WTC11 (cell line): ENCODE measurements around the gene MBNL1. TPM values are rescaled to one million over a fixed set of nuclear protein-coding genes. Genes with fewer than 3 reads are reported as not detected.

Experiments
- ATAC-seq: fragments of 200-7000 bp; cut with Tn5 transposase; 2 replicates; pipeline ENCODE4 v1.10.0; 2021; ENCODE audit warnings: mild to moderate bottlenecking, moderate library complexity
- CTCF ChIA-PET: fragments of 300-600 bp; sonication (Branson Sonifier 250); formaldehyde crosslinking; loops from one replicate; lab custom pipeline; 2021; ENCODE audit warnings: antibody characterized with exemption; lab: Charles Lee
- POLR2A ChIA-PET: fragments of 350-600 bp; sonication (Branson Sonifier 250); formaldehyde crosslinking; loops from one replicate; lab custom pipeline; 2021; ENCODE audit warnings: antibody characterized with exemption; lab: Charles Lee
- DNase-seq: peaks from one replicate; pipeline ENCODE4 v3.0.0; 2021; ENCODE audit warnings: low spot score
- H3K27ac Mint-ChIP-seq: 2 replicates; pipeline ENCODE4 v1.8.0; 2021; ENCODE audit warnings: mixed read lengths
- H3K27me3 Mint-ChIP-seq: 2 replicates; pipeline ENCODE4 v1.8.0; 2021; ENCODE audit warnings: low read depth, mild to moderate bottlenecking, moderate library complexity, mixed read lengths
- H3K36me3 Mint-ChIP-seq: 2 replicates; pipeline ENCODE4 v1.8.0; 2021; ENCODE audit warnings: mixed read lengths
- H3K4me1 Mint-ChIP-seq: 2 replicates; pipeline ENCODE4 v1.8.0; 2022; ENCODE audit warnings: mixed read lengths
- H3K4me3 Mint-ChIP-seq: 2 replicates; pipeline ENCODE4 v1.8.0; 2021; ENCODE audit warnings: mild to moderate bottlenecking, moderate library complexity, mixed read lengths
- H3K9me3 Mint-ChIP-seq: 2 replicates; pipeline ENCODE4 v1.8.0; 2021; ENCODE audit warnings: mixed read lengths
- CBFB ChIP-seq: sonication (generic); formaldehyde crosslinking; IDR thresholded peaks from 2 replicates; pipeline ENCODE4 v1.8.1; 2022; ENCODE audit warnings: mild to moderate bottlenecking, low read depth, missing genetic modification reagents
- ESRRA ChIP-seq: sonication (generic); formaldehyde crosslinking; IDR thresholded peaks from 2 replicates; pipeline ENCODE4 v1.8.1; 2022; ENCODE audit warnings: mild to moderate bottlenecking, missing genetic modification reagents, borderline replicate concordance
- ETV6 ChIP-seq: sonication (generic); formaldehyde crosslinking; IDR thresholded peaks from 2 replicates; pipeline ENCODE4 v1.8.1; 2022; ENCODE audit warnings: mild to moderate bottlenecking, missing genetic modification reagents
- FOXP1 ChIP-seq: sonication (generic); formaldehyde crosslinking; IDR thresholded peaks from 2 replicates; pipeline ENCODE4 v1.8.0; 2022; ENCODE audit warnings: missing genetic modification reagents, mild to moderate bottlenecking, moderate library complexity, borderline replicate concordance
- IRF2 ChIP-seq: sonication (generic); formaldehyde crosslinking; IDR thresholded peaks from 2 replicates; pipeline ENCODE4 v1.8.0; 2022; ENCODE audit warnings: low read depth, missing genetic modification reagents, borderline replicate concordance
- NFE2L1 ChIP-seq: sonication (generic); formaldehyde crosslinking; IDR thresholded peaks from 2 replicates; pipeline ENCODE4 v1.8.1; 2023; ENCODE audit warnings: missing genetic modification reagents
- OVOL2 ChIP-seq: fragments of 250-450 bp; sonication (Bioruptor Pico); IDR thresholded peaks from 2 replicates; pipeline ENCODE4 v1.9.0; 2021; ENCODE audit warnings: mild to moderate bottlenecking, borderline replicate concordance
- SMAD3 ChIP-seq: sonication (generic); formaldehyde crosslinking; IDR thresholded peaks from 2 replicates; pipeline ENCODE4 v1.8.0; 2022; ENCODE audit warnings: missing genetic modification reagents, mild to moderate bottlenecking, borderline replicate concordance
- TCF7 ChIP-seq: sonication (generic); formaldehyde crosslinking; IDR thresholded peaks from 2 replicates; pipeline ENCODE4 v1.8.0; 2022; ENCODE audit warnings: mild to moderate bottlenecking, low read depth, missing genetic modification reagents, moderate library complexity
- TEAD4 ChIP-seq: sonication (generic); formaldehyde crosslinking; IDR thresholded peaks from 2 replicates; pipeline ENCODE4 v1.8.0; 2022; ENCODE audit warnings: mild to moderate bottlenecking, missing genetic modification reagents
- ZNF317 ChIP-seq: sonication (generic); formaldehyde crosslinking; IDR thresholded peaks from 2 replicates; pipeline ENCODE4 v1.8.1; 2023; ENCODE audit warnings: low read depth, mild to moderate bottlenecking, moderate library complexity, missing genetic modification reagents, borderline replicate concordance
- ZNF423 ChIP-seq: fragments of 250-450 bp; sonication (Bioruptor Pico); IDR thresholded peaks from 2 replicates; pipeline ENCODE4 v2.1.2; 2022; ENCODE audit warnings: mild to moderate bottlenecking, moderate library complexity
- ZNF671 ChIP-seq: fragments of 250-450 bp; sonication (Bioruptor Pico); IDR thresholded peaks from 2 replicates; pipeline ENCODE4 v1.8.0; 2021; ENCODE audit warnings: mild to moderate bottlenecking
- total RNA-seq: library from RNA; stranded (reverse); gene quantifications from 3 replicates; pipeline ENCODE4 v1.2.3, GENCODE V29; 2021
- TF ChIP-seq, protein P1 (sequence below): sonication (generic); formaldehyde crosslinking; IDR thresholded peaks from 2 replicates; pipeline ENCODE4 v1.8.1; 2023; ENCODE audit warnings: mild to moderate bottlenecking, moderate library complexity, missing genetic modification reagents
- TF ChIP-seq, protein P2 (sequence below): fragments of 250-450 bp; sonication (Bioruptor Pico); IDR thresholded peaks from 2 replicates; pipeline ENCODE4 v1.9.0; 2021; ENCODE audit warnings: mild to moderate bottlenecking, borderline replicate concordance
- TF ChIP-seq, protein P3 (sequence below): sonication (generic); formaldehyde crosslinking; IDR thresholded peaks from 2 replicates; pipeline ENCODE4 v1.8.1; 2023; ENCODE audit warnings: mild to moderate bottlenecking, missing genetic modification reagents
- TF ChIP-seq, protein P4 (sequence below): sonication (generic); formaldehyde crosslinking; IDR thresholded peaks from 2 replicates; pipeline ENCODE4 v1.8.0; 2022; ENCODE audit warnings: missing genetic modification reagents
- TF ChIP-seq, protein P5 (sequence below): fragments of 200-600 bp; IDR thresholded peaks from 2 replicates; pipeline ENCODE4 v1.8.0; 2022; ENCODE audit warnings: antibody characterized with exemption

Gene MBNL1
- total RNA-seq, 1 experiment from 2014 or later, result 20.4 TPM

DNA sequence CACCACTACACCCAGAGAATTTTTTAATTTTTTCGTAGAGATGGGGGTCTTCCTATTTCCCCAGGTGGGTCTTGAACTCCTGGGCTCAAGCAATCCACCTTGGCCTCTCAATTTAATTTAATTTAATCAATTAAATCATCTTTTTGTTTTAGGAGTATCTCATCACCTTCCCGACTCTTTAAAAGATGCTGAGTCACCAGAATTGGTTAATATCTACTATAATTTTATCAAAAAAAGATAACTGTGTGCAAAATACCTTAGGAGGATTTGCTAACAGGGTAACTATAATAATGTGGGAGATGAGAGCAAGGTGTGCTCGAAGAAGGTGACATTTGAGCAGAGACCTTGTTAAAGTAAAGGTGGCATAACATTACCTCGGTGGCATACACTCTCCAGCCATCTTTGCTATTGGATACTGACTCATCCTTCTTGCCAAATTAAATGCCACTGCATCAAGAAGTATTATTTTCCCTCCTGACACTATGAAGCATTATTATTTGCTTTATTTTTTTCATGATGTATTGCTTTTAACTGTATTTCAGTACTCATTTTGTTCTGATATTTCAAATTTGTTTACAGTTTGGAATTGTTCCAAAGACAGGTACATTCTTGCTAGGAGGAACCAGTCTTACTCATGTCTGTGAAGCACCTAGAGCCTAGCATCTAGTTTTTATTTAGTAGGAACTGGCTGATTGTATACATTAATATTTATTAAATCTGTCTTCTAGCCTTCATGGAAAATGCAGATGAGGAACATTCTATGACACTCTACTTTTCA lies 200.7 kb downstream of the MBNL1 start:
- H3K36me3 Mint-ChIP-seq, result no peaks in the 10 kb centered on the region
- no peak overlapping the region for H3K4me3 Mint-ChIP-seq
- no peaks in the 10 kb centered on the region for H3K27me3 Mint-ChIP-seq
- TF ChIP-seq TCF7 (CRISPR knock-in tag) (no peak), CBFB (no peak), ETV6 (CRISPR knock-in tag) (no peak), OVOL2 (CRISPR knock-in tag) (no peak), IRF2 (no peak), FOXP1 (CRISPR knock-in tag) (no peak), ZNF317 (CRISPR knock-in tag) (no peak), TEAD4 (no peak), SMAD3 (no peak)
- TF ChIP-seq, protein P1, sequence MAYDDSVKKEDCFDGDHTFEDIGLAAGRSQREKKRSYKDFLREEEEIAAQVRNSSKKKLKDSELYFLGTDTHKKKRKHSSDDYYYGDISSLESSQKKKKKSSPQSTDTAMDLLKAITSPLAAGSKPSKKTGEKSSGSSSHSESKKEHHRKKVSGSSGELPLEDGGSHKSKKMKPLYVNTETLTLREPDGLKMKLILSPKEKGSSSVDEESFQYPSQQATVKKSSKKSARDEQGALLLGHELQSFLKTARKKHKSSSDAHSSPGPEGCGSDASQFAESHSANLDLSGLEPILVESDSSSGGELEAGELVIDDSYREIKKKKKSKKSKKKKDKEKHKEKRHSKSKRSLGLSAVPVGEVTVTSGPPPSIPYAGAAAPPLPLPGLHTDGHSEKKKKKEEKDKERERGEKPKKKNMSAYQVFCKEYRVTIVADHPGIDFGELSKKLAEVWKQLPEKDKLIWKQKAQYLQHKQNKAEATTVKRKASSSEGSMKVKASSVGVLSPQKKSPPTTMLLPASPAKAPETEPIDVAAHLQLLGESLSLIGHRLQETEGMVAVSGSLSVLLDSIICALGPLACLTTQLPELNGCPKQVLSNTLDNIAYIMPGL (CRISPR knock-in tag), result no peak
- TF ChIP-seq, protein P2, sequence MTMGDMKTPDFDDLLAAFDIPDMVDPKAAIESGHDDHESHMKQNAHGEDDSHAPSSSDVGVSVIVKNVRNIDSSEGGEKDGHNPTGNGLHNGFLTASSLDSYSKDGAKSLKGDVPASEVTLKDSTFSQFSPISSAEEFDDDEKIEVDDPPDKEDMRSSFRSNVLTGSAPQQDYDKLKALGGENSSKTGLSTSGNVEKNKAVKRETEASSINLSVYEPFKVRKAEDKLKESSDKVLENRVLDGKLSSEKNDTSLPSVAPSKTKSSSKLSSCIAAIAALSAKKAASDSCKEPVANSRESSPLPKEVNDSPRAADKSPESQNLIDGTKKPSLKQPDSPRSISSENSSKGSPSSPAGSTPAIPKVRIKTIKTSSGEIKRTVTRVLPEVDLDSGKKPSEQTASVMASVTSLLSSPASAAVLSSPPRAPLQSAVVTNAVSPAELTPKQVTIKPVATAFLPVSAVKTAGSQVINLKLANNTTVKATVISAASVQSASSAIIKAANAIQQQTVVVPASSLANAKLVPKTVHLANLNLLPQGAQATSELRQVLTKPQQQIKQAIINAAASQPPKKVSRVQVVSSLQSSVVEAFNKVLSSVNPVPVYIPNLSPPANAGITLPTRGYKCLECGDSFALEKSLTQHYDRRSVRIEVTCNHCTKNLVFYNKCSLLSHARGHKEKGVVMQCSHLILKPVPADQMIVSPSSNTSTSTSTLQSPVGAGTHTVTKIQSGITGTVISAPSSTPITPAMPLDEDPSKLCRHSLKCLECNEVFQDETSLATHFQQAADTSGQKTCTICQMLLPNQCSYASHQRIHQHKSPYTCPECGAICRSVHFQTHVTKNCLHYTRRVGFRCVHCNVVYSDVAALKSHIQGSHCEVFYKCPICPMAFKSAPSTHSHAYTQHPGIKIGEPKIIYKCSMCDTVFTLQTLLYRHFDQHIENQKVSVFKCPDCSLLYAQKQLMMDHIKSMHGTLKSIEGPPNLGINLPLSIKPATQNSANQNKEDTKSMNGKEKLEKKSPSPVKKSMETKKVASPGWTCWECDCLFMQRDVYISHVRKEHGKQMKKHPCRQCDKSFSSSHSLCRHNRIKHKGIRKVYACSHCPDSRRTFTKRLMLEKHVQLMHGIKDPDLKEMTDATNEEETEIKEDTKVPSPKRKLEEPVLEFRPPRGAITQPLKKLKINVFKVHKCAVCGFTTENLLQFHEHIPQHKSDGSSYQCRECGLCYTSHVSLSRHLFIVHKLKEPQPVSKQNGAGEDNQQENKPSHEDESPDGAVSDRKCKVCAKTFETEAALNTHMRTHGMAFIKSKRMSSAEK (CRISPR knock-in tag), result no peak
- TF ChIP-seq, protein P3, sequence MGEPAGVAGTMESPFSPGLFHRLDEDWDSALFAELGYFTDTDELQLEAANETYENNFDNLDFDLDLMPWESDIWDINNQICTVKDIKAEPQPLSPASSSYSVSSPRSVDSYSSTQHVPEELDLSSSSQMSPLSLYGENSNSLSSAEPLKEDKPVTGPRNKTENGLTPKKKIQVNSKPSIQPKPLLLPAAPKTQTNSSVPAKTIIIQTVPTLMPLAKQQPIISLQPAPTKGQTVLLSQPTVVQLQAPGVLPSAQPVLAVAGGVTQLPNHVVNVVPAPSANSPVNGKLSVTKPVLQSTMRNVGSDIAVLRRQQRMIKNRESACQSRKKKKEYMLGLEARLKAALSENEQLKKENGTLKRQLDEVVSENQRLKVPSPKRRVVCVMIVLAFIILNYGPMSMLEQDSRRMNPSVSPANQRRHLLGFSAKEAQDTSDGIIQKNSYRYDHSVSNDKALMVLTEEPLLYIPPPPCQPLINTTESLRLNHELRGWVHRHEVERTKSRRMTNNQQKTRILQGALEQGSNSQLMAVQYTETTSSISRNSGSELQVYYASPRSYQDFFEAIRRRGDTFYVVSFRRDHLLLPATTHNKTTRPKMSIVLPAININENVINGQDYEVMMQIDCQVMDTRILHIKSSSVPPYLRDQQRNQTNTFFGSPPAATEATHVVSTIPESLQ (CRISPR knock-in tag), result no peak
- TF ChIP-seq, protein P4, sequence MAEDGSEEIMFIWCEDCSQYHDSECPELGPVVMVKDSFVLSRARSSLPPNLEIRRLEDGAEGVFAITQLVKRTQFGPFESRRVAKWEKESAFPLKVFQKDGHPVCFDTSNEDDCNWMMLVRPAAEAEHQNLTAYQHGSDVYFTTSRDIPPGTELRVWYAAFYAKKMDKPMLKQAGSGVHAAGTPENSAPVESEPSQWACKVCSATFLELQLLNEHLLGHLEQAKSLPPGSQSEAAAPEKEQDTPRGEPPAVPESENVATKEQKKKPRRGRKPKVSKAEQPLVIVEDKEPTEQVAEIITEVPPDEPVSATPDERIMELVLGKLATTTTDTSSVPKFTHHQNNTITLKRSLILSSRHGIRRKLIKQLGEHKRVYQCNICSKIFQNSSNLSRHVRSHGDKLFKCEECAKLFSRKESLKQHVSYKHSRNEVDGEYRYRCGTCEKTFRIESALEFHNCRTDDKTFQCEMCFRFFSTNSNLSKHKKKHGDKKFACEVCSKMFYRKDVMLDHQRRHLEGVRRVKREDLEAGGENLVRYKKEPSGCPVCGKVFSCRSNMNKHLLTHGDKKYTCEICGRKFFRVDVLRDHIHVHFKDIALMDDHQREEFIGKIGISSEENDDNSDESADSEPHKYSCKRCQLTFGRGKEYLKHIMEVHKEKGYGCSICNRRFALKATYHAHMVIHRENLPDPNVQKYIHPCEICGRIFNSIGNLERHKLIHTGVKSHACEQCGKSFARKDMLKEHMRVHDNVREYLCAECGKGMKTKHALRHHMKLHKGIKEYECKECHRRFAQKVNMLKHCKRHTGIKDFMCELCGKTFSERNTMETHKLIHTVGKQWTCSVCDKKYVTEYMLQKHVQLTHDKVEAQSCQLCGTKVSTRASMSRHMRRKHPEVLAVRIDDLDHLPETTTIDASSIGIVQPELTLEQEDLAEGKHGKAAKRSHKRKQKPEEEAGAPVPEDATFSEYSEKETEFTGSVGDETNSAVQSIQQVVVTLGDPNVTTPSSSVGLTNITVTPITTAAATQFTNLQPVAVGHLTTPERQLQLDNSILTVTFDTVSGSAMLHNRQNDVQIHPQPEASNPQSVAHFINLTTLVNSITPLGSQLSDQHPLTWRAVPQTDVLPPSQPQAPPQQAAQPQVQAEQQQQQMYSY (CRISPR knock-in tag), result no peak
- H3K9me3 Mint-ChIP-seq, result no peaks in the 10 kb centered on the region
- DNase-seq (no peak), ATAC-seq (no peak)
- ChIA-PET CTCF (no interaction called here), POLR2A (no interaction called here)
- peaks cover 12% of the 10 kb centered on the region for H3K4me1 Mint-ChIP-seq
- no peak overlapping the region for H3K27ac Mint-ChIP-seq

DNA sequence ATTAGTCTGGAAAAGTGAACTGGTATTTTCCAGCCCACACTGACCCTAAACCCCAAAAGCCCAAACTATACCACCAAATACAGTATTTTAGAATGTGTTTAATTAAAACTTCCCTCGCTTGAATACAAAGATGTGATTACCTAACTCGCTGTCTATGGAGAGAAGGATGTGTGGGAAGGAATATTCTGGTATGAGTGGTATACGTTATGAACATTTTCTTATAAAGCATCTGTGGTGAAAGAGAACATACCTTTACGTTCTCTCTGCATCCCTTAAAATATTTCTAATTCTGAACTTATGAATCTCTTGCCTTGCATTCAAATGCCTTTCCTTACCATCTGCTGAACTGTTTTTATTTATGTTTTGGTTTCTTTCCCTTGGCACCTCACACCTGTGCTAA lies 201.4 kb downstream of the MBNL1 start:
- no peaks in the 10 kb centered on the region for H3K27me3 Mint-ChIP-seq
- no peak for ATAC-seq
- H3K36me3 Mint-ChIP-seq, result no peaks in the 10 kb centered on the region
- no peak overlapping the region for H3K4me3 Mint-ChIP-seq
- H3K27ac Mint-ChIP-seq, result no peak overlapping the region
- DNase-seq, result no peak
- ChIA-PET POLR2A (no interaction called here), CTCF (no interaction called here)
- H3K9me3 Mint-ChIP-seq, result no peaks in the 10 kb centered on the region
- peaks cover 12% of the 10 kb centered on the region for H3K4me1 Mint-ChIP-seq
- TF ChIP-seq, protein P4 (CRISPR knock-in tag), result no peak
- TF ChIP-seq NFE2L1 (CRISPR knock-in tag), result no peak
- TF ChIP-seq ESRRA, result no peak
- no peak for TF ChIP-seq ZNF423 (CRISPR knock-in tag)
- TF ChIP-seq, protein P5, sequence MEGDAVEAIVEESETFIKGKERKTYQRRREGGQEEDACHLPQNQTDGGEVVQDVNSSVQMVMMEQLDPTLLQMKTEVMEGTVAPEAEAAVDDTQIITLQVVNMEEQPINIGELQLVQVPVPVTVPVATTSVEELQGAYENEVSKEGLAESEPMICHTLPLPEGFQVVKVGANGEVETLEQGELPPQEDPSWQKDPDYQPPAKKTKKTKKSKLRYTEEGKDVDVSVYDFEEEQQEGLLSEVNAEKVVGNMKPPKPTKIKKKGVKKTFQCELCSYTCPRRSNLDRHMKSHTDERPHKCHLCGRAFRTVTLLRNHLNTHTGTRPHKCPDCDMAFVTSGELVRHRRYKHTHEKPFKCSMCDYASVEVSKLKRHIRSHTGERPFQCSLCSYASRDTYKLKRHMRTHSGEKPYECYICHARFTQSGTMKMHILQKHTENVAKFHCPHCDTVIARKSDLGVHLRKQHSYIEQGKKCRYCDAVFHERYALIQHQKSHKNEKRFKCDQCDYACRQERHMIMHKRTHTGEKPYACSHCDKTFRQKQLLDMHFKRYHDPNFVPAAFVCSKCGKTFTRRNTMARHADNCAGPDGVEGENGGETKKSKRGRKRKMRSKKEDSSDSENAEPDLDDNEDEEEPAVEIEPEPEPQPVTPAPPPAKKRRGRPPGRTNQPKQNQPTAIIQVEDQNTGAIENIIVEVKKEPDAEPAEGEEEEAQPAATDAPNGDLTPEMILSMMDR, result no peak
- no peak for TF ChIP-seq ZNF671
